Measurements from ENCODE around the gene S100A10.

Gene S100A10

GRCh38 chr1:152007047-152007446 lies 13.4 kb upstream of the S100A10 start:
- no peak for TF ChIP-seq CTCF (IDR thresholded peaks at IDR 0.05)

DNA sequence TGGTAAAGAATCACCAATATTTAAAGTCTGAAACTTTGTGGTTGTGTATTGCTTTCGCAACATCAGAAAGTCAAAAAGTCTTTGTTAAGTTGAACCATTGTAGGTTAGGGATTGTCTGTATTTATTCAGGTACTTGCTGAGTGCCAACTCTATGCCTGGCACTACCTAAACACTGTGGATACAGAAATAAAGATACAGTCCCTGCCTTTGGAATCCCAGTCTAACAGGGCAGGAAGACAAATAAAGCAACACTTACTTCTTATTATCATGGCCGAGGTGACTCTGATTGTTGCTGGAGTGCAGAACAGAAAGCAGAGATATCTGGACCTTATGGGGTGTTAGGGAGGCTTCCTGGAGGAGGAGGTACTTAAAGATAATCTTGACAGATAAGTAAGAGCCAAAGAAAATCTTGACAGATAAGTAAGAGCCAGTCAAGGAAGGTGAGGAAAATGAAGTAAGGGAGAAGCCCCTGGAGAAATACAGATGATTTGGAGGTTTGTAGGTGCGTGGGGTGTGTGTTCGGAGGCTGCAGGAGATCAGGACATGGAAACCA lies 11.8 kb upstream of the S100A10 start:
- TF ChIP-seq CTCF (IDR thresholded peaks at IDR 0.05) = no peak

DNA sequence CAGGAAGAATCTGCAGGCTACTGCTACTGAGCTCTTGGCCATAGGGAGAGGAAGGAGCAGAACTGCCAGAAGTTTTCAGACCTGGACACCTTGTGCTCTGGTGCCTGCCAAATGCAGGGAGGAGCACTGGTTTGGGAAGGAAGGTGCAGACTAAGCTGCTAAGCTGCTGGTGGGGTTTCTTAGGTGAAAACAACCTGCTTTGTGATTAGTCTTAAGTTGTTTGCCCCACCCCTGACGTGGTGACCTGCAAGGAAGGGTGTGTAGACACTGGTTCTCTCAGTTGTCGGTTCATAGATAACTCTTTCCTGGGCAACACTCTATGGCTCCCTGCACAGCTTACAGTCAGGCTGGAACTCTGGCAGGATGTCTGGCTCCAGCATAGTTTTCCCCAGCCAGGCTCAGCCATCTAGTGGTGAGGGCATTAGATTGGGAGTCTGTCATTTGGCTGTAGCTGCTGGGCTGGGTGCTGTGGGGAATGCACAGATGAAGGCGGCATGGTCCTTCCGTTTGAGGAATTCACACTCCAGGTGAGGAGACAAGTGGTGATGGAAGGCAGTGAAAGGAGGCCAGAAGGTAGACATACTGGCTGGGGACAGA lies 10.3 kb upstream of the S100A10 start:
- no peak for TF ChIP-seq CTCF (IDR thresholded peaks at IDR 0.05)

DNA sequence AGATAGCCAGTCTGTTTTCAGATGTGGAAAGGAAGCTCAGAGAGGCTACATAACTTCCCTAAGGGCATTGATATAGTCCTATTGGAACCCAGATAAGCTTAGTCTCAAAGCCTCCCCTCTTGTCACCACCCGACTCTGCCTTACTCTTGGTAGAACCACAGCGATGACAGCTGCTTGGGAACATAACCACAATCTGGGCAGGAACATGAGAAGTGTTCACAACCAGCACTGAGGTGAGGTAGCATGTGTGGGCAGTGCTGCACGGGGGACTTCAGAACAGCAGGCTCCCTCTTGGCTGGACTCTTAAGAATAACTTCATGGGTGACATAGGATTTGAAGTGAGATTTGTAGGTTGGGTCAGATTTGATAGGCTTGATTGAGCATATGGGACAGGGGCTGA lies 9.3 kb upstream of the S100A10 start:
- no peak for TF ChIP-seq CTCF (IDR thresholded peaks at IDR 0.05)

DNA sequence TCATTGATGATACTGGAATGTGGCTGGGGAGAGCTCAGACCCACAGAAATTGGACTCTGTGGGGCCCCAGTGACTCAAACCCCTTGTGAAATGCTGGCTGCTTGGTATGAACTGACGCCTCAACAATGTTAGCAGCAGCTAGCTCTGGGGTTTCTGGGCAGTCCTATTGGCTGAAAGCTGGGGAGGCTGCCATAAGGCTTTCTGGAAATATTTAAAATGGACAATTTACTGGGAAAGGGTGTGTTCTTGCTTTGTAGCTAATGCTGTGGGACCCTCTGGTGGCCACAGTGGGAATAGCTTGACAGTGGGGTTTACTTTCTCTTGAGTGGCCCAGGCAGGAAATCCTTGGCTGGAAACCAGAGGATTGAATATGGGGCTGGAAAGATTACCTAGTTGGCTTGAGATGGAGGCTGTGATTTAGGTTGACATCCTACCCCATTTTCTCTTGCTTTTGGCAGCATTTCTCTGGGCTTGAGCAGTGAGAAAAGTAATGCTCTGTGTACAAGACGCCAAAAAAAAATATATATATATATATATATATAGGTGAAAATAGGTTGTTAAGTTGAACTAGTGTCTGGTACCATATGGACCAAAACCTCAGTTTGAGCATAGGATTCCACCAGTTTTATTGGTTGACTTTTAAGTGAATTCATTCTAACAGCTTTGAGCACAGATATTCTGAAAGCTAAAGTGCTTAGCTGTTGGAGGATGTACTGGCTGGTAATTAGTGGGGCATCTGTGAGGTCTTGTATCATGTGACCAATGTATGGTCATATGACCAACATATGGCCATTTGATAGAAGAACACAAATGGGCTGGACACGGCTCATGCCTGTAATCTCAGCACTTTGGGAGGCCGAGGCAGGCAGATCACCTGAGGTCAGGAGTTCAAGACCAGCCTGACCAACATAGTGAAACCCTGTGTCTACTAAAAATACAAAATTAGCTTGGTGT lies 8.2 kb upstream of the S100A10 start:
- peak; percentile 93 for TF ChIP-seq CTCF (IDR thresholded peaks at IDR 0.05)

GRCh38 chr1:152000964-152001630 lies 7.4 kb upstream of the S100A10 start:
- TF ChIP-seq CTCF (IDR thresholded peaks at IDR 0.05) = no peak

DNA sequence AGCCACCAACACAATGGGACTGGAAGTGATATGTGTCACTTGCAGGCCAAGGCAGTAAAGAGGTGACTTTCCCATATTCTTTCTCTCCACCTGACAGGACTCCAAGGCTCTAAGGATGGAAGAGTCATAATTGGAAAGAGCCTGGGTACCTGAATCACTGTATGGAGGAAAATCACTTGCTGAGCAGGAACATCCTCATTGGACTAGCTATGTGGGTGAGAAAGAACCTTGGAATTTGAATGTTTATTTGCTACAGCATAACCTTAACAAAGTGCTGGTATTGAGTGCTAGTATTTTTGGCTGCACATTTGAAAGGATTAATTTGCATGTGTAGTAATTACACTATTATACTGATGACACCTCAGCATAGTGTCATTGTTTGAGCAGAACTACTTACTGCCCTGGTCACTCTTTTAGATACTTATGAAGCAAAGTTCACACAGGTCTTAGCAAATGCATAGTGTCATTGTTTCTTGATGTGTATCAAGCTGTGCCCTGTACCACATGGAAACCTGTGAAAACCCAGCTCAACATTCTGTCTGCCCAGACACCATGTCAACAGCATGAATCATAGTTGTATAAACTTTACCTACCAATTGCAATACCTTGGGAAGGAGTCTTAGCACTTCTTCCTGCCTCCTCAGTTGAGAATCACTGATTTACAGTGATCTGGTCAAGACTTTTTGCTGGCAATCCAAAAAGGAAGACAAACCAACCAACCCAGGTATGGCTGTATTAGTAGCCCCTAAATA lies 5.1 kb upstream of the S100A10 start:
- TF ChIP-seq CTCF (IDR thresholded peaks at IDR 0.05) = no peak

Data from LNCAP (cell line).